HG03575 (cell line): ENCODE results near the gene INS.

Experiments
- ATAC-seq: cut with Tn5 transposase; IDR thresholded peaks from one replicate; pipeline ENCODE4 v1.9.1; 2021; ENCODE audit not compliant: unreplicated experiment, insufficient number of reproducible peaks, low FRiP score; ENCODE audit errors: extremely low read depth

INS gene

DNA sequence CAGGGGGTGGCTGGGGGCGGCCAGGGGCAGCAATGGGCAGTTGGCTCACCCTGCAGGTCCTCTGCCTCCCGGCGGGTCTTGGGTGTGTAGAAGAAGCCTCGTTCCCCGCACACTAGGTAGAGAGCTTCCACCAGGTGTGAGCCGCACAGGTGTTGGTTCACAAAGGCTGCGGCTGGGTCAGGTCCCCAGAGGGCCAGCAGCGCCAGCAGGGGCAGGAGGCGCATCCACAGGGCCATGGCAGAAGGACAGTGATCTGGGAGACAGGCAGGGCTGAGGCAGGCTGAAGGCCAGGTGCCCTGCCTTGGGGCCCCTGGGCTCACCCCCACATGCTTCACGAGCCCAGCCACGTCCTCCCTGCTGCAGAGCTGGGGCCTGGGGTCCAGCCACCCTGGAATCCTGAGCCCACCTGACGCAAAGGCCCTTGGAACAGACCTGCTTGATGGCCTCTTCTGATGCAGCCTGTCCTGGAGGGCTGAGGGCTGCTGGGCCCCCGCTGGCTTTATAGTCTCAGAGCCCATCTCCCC, at the start of gene INS:
TSS of gene INS (minus strand) at position 474 of the 524 bp plus-strand sequence. CDS start at position 236, 238 bp downstream.
- no peak for ATAC-seq

DNA sequence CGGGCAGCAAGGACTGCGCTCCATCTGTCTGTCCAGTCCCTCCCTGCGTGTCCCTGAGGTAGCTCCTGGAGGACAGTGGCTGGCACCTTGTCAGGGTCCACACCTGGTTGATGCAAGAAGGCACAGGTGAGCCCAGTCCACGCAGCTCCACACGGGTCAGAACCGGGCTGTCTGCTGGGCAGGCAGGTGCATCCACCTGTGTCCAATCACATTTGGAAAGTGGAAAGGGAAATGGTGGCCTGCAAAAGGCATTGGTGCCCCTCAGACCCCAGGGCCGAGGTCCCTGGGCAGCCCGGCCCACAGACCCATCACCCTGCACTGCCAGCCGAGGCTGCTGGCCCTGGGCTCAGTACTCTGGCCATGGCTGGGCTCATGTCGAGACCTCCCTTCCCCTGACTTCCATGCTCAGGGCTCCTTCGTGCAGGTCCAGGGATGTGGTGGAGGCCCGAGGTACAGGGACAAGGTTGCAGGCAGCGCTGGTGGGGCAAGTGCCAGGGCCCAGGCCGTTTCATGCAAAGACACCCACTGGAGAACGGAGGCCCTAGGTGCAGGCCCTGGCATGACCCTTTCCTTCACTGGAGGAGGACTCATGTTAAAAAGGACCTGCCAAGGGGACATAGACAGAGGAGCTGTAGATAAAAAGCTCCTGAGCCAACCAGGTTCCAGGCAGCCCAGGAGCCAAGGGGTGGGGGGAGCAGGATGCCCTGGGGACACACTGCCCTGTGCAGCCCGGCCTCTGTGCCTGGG, 49.5 kb upstream of the INS start:
- no peak for ATAC-seq

DNA sequence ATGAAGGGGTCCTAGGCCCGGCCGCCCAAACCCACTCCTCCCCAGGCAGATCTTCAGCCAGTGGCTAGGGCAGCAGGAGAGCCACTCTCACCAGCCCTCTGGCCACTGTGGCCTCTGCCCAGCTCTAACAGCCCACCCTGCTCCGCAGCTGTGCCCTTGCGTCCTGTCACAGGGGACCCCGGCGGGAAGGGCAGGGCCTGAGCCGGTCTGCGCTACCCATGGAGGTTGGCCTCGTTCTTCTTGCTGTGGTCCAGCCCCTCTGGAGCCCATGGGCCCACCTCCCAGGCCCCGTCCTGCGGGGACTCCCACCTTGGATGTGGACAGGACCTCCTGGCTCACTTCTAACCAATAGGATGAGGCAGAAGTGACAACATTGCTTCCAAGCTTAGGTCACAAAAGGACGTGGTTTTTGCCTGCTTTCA, 48.9 kb upstream of the INS start:
- no peak for ATAC-seq

- no peak for ATAC-seq
Observed at GRCh38 chr11:2209370-2209801, 48.4 kb upstream of the INS start.

GRCh38 chr11:2208691-2209369, 47.8 kb upstream of the INS start:
- no peak for ATAC-seq

DNA sequence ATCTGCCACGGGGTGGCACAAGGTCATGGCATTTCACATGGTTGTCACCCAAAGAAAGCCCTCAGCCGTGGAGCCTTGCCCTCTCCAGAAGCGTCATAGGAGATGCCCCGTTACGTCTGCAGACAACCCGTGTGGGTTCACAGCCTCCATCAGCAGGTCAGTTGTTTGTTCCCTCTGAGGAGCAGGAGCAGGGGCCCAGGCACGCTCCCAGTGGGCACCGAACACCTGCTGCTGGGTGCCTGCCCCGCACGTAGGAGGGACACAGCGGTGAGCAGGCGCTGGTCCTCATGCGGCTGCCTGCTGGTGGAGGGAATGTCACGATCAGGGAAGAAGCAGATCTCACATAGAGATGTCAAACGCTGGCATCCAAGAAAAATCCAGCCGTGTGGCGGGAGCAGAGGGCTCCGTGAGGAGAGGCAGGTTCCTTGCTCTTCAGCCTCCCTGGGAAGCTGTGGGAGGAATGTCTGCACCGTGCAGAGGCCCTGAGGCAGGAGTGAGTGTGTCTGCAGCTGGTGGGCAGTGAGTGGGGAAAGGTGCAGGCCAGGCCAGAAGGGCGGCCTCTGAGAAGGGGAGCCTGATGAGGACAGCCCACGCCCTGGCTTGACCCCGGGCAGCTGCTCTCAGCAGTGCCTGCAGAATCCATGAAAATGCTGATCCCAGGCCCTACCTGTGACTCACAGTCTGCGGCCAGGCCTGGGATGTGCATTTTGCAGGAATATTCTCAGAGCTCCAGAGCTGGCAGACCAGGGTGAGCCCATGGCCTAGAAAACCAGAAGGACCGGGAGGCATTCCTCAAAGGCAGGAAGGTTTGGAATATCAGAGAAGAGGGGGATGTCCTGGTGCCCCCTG, 47.0 kb upstream of the INS start:
- ATAC-seq, result no peak

GRCh38 chr11:2207212-2207611, 46.2 kb upstream of the INS start:
- no peak for ATAC-seq

DNA sequence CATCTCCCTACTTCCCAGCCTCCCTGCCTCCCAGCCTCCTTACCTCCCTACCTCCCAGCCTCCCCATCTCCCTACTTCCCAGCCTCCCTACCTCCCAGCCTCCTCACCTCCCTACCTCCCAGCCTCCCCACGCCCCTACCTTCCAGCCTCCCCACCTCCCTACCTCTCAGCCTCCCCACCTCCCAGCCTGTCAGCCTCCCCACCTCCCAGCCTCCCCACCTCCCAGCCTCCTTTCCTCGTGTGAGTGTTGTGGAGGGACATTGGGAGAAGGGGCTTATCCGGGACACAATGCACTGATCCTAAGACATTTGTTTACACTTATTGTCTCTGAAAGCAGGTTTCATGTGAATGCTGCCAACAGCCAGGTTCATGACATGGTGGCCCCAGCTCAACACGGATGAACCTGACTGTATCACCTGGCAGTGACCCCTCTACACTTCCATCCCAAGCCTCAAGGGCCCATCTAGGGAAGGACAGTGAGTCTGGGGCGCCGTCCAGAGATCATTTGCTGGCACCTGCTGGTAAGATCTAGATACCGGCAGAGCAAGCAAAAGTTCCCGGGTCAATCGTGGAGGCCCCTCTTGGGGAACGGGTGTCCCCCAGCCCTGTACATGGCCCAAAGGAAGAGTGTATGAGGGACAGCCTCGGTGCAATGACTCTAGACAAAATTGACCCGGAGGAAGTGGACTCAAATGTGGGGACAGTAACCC, 45.1 kb upstream of the INS start:
- no peak for ATAC-seq

DNA sequence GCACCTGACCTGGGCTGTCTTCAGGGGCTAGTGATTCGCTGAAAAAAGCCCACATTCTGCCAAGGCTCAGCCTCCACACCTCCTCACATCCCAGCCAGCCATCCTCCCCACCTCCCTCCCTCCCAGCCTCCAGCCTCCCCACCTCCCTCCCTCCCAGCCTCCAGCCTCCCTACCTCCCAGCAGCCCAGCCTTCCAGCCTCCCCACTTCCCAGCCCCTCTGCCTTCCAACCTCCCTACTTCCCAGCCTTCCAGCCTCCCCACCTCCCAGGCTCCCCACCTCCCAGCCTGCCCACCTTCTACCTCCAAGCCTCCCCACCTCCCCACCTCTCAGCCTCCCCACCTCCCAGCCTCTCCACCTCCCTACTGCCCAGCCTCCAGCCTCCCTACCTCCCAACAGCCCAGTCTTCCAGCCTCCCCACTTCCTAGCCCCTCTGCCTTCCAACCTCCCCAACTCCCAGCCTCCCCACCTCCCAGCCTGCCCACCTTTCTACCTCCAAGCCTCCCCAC, 44.3 kb upstream of the INS start:
- ATAC-seq, result no peak

- ATAC-seq, result no peak
Observed at GRCh38 chr11:2204361-2205213, 43.6 kb upstream of the INS start.

DNA sequence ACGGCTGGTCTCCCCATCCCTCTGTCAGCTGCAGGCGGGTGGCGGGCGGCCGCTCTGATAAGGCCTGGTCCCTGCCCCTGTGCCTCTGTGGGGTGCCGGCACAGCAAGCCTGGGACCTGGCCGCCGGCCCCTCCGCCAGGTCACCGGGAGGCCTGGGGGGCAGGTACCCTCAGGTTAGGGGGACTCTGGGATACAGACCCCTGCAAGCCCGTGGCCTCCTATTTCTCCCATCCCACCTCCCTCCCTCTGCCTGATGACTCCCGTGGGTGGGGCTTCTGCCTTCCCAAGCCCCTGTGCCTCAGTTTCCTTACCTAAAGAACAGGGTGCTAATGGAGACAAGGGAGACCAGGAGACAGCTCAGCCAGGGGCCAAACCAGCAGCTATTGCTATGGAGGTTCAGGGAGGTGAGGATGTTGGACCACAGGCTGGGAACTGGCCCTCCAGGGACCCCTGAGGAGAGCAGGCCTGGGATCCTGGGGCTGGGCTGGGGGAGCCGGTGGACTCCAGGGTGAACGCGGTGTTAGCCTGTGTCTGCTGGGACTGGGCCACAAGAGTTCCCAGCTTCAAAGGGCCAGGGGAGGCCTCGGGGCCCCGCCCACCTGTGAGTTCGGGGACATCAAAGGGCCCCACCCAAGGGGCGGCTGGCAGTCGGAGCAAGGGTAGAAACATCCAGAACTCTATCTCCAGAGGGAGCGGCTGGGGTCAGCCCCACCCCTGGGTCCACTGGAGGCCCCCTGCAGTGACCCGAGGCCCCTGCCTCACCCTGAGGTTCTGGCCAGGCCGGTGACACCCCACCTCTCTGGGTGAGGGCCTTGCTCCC, 42.6 kb upstream of the INS start:
- no peak for ATAC-seq

- no peak for ATAC-seq
Observed at GRCh38 chr11:2202900-2203439, 42.0 kb upstream of the INS start.

GRCh38 chr11:2202071-2202899, 41.3 kb upstream of the INS start:
- ATAC-seq, result no peak

DNA sequence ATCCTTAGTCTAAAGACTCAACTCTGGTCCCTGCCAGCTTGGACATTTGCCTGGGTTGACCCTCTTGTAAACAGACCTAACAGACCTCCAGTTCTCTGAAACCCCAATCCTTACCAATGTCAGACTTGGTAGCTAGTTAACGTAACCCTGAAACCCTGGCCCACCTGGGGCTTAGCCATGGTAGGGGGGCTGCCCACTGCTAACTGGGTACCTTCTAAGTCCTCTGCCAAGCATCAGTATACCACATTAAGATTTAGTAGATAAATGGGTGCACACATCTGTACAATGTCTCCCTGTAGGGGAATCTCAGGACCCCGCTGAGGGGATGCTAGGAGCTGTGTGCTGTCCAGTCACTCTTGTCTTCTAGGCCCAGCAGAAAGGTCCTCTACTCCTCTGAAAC, 40.5 kb upstream of the INS start:
- no peak for ATAC-seq

DNA sequence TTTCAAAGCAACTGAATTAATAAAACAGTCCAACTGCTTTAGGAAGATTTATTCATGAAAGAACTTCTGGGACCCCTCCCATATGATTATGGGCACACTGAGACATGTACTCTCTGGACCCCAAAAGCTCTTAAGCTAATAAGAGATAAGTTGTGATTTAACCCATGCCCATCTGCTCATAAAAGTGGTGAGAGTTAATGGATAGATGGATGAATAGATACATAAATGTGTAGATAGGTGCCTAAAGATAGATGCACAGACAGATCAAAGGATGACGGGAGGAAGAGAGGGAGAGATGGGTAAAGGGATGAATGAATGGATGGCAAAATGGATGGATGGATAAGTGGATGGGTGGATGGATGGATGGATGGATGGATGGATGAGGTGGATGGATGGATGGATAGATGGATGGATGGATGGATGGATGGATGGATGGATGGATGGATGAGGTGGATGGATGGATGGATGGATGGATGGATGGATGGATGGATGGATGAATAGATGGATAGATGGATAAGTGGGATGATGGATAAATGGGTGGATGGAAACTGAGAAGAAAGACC, 40.0 kb upstream of the INS start:
- no peak for ATAC-seq

DNA sequence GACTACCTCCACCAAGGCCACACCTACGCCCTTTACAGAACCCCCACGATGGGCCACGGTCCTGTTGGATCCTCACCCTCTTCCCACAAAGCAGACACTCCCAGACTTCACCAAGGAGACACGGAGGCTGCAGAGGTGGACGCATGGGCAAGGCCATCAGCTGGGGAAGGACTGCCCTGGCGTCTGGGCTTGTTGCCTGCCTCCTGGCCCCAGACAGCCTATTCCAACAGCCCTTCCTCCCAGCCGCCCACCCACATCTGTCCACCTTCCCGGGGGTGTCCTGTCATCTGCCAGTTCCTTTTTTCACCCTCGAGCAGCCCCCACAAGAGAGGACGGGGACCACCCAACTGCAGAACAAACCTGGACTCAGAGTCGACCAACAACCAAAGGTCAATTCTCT, 39.5 kb upstream of the INS start:
- ATAC-seq, result no peak
